GM12891 (cell line): ENCODE data around the gene APOBEC3A.

Experiments used
- POLR2A ChIP-seq: IDR thresholded peaks from 2 replicates; pipeline ENCODE4 v1.6.1; 2011; ENCODE audit warnings: low read depth, low read length, control low read depth
- POU2F2 ChIP-seq: IDR thresholded peaks from 2 replicates; pipeline ENCODE4 v1.6.1; 2011; ENCODE audit warnings: low read depth, mild to moderate bottlenecking, control low read depth, low read length, moderate library complexity
- SPI1 ChIP-seq: IDR thresholded peaks from 2 replicates; pipeline ENCODE4 v1.6.1; 2011; ENCODE audit warnings: low read depth, low read length, control low read depth

- TF ChIP-seq SPI1 (peak; percentile 69), POU2F2 (no peak; the same call in 1 of the 2 replicates), POLR2A (no peak)
These were observed 15.9 kb upstream of the APOBEC3A start for GRCh38 chr22:38941488-38941987.
